IMR-90 (cell line): ENCODE results near the gene SP2. TPM values are rescaled to one million over a fixed set of nuclear protein-coding genes. Genes with fewer than 3 reads are reported as not detected.

Experiments used
- ATAC-seq: fragments of 200-7000 bp; cut with Tn5 transposase; 2 replicates; pipeline ENCODE4 v1.9.1; 2020; ENCODE audit warnings: low read depth, mild to moderate bottlenecking, moderate library complexity
- BruUV-seq: library from RNA; stranded (reverse); fragments of 400-500 nt; replicated peaks from 2 replicates; lab custom pipeline; 2021; lab: Mats Ljungman, UMichigan
- CTCF ChIA-PET: fragments of 300-600 bp; formaldehyde crosslinking; extraction: SDS; loops from one replicate; lab custom pipeline; 2021; ENCODE audit warnings: antibody characterized with exemption; lab: Yijun Ruan, JAX
- POLR2A ChIA-PET: fragments of 300-600 bp; sonication (Branson Sonifier 250); formaldehyde crosslinking; loops from one replicate; lab custom pipeline; 2022; ENCODE audit warnings: antibody characterized with exemption; ENCODE audit not compliant: unreplicated experiment; lab: Charles Lee
- DNase-seq: peaks from one replicate; pipeline ENCODE4 v3.0.0; 2013
- H2AFZ ChIP-seq: replicated peaks from 2 replicates; pipeline ENCODE3; 2013; ENCODE audit warnings: low read length, mild to moderate bottlenecking; ENCODE audit not compliant: poor library complexity
- H2AK5ac ChIP-seq: 2 replicates; pipeline ENCODE4 v1.6.1; 2013; ENCODE audit warnings: low read depth, low read length, inconsistent platforms
- H2AK9ac ChIP-seq: replicated peaks from 2 replicates; pipeline ENCODE3; 2013; ENCODE audit warnings: mild to moderate bottlenecking, low read depth, low read length, moderate library complexity; ENCODE audit not compliant: poor library complexity
- H2BK120ac ChIP-seq: 2 replicates; pipeline ENCODE4 v1.6.1; 2013; ENCODE audit warnings: low read depth, low read length, inconsistent platforms
- H2BK15ac ChIP-seq: 3 replicates; pipeline ENCODE4 v1.6.1; 2013; ENCODE audit warnings: low read depth, low read length, inconsistent platforms
- H2BK20ac ChIP-seq: 2 replicates; pipeline ENCODE4 v1.6.1; 2013; ENCODE audit warnings: low read depth, mild to moderate bottlenecking, inconsistent platforms, low read length, moderate library complexity
- H2BK5ac ChIP-seq: 2 replicates; pipeline ENCODE4 v1.6.1; 2013; ENCODE audit warnings: mild to moderate bottlenecking, low read depth, low read length, inconsistent platforms; ENCODE audit not compliant: poor library complexity, severe bottlenecking
- H3K14ac ChIP-seq: replicated peaks from 2 replicates; pipeline ENCODE4 v1.6.1; 2013; ENCODE audit warnings: low read depth, low read length, inconsistent platforms
- H3K18ac ChIP-seq: 2 replicates; pipeline ENCODE4 v1.6.1; 2013; ENCODE audit warnings: low read depth, low read length, control low read depth
- H3K23ac ChIP-seq: 2 replicates; pipeline ENCODE4 v1.6.1; 2013; ENCODE audit warnings: low read depth, low read length, inconsistent platforms
- H3K27ac ChIP-seq: 2 replicates; pipeline ENCODE4 v1.5.1; 2013; ENCODE audit warnings: mild to moderate bottlenecking, control low read depth, low read length; ENCODE audit not compliant: insufficient read depth
- H3K27me3 ChIP-seq: 2 replicates; pipeline ENCODE4 v1.6.1; 2013; ENCODE audit warnings: low read length; ENCODE audit not compliant: control insufficient read depth, insufficient read depth
- H3K36me3 ChIP-seq: 2 replicates; pipeline ENCODE4 v1.6.1; 2013; ENCODE audit warnings: low read length, mixed read lengths; ENCODE audit not compliant: control insufficient read depth, insufficient read depth
- H3K4ac ChIP-seq: 2 replicates; pipeline ENCODE4 v1.6.1; 2013; ENCODE audit warnings: low read depth, low read length, inconsistent platforms
- H3K4me1 ChIP-seq: 2 replicates; pipeline ENCODE4 v1.6.1; 2013; ENCODE audit warnings: low read length, mixed read lengths; ENCODE audit not compliant: control insufficient read depth, insufficient read depth
- H3K4me2 ChIP-seq: 2 replicates; pipeline ENCODE4 v1.6.1; 2013; ENCODE audit warnings: low read depth, mild to moderate bottlenecking, control low read depth, low read length, moderate library complexity
- H3K4me3 ChIP-seq: 2 replicates; pipeline ENCODE4 v1.5.1; 2013; ENCODE audit warnings: low read depth, mild to moderate bottlenecking, control low read depth, low read length, moderate library complexity; ENCODE audit not compliant: insufficient read depth
- H3K56ac ChIP-seq: 2 replicates; pipeline ENCODE4 v1.6.1; 2013; ENCODE audit warnings: low read length, inconsistent platforms; ENCODE audit not compliant: insufficient read depth; ENCODE audit errors: extremely low read depth
- H3K79me1 ChIP-seq, 2 experiments: 2 replicates each; pipeline ENCODE4 v1.6.1; 2013; ENCODE audit warnings: low read length in 2 of 2, inconsistent platforms in 1 of 2, low read depth in 1 of 2
- H3K9ac ChIP-seq: 2 replicates; pipeline ENCODE4 v1.6.1; 2013; ENCODE audit warnings: low read depth, low read length, control low read depth
- H3K9me1 ChIP-seq: 2 replicates; pipeline ENCODE4 v1.6.1; 2013; ENCODE audit warnings: low read length, inconsistent platforms; ENCODE audit not compliant: insufficient read depth
- H3K9me3 ChIP-seq: 2 replicates; pipeline ENCODE4 v1.6.1; 2013; ENCODE audit warnings: low read length; ENCODE audit not compliant: control insufficient read depth, insufficient read depth
- H4K20me1 ChIP-seq: 2 replicates; pipeline ENCODE4 v1.6.1; 2013; ENCODE audit warnings: low read length, inconsistent platforms; ENCODE audit not compliant: insufficient read depth
- H4K5ac ChIP-seq: 2 replicates; pipeline ENCODE4 v1.6.1; 2013; ENCODE audit warnings: mild to moderate bottlenecking, low read depth, low read length, control low read depth
- H4K8ac ChIP-seq, 2 experiments: 2 replicates each; pipeline ENCODE4 v1.6.1; 2013; ENCODE audit warnings: low read depth in 2 of 2, low read length in 2 of 2, control low read depth in 1 of 2, inconsistent platforms in 1 of 2
- H4K91ac ChIP-seq: 2 replicates; pipeline ENCODE4 v1.6.1; 2013; ENCODE audit warnings: low read depth, low read length, inconsistent platforms; ENCODE audit not compliant: insufficient read depth
- BHLHE40 ChIP-seq: fragments of 150-350 bp; IDR thresholded peaks from 2 replicates; pipeline ENCODE4 v1.6.1; 2016; ENCODE audit warnings: mild to moderate bottlenecking, low read depth, low read length
- CEBPB ChIP-seq: IDR thresholded peaks from 2 replicates; pipeline ENCODE4 v1.6.1; 2012; ENCODE audit warnings: low read depth, low read length, improper control_type of control experiment
- CHD1 ChIP-seq: IDR thresholded peaks from 2 replicates; pipeline ENCODE4 v1.6.1; 2012; ENCODE audit warnings: low read depth, low read length, improper control_type of control experiment
- MAFK ChIP-seq: IDR thresholded peaks from 2 replicates; pipeline ENCODE4 v1.6.1; 2012; ENCODE audit warnings: low read depth, low read length, improper control_type of control experiment
- MAZ ChIP-seq: IDR thresholded peaks from 2 replicates; pipeline ENCODE4 v1.6.1; 2012; ENCODE audit warnings: low read depth, mild to moderate bottlenecking, low read length, improper control_type of control experiment, moderate library complexity, borderline replicate concordance
- MXI1 ChIP-seq: IDR thresholded peaks from 2 replicates; pipeline ENCODE4 v1.6.1; 2012; ENCODE audit warnings: low read depth, mild to moderate bottlenecking, low read length, moderate library complexity, borderline replicate concordance
- POLR2A ChIP-seq: IDR thresholded peaks from 2 replicates; pipeline ENCODE4 v1.6.1; 2012; ENCODE audit warnings: mild to moderate bottlenecking, low read depth, low read length
- RAD21 ChIP-seq: IDR thresholded peaks from 2 replicates; pipeline ENCODE4 v1.6.1; 2012; ENCODE audit warnings: low read length, improper control_type of control experiment
- RCOR1 ChIP-seq: IDR thresholded peaks from 2 replicates; pipeline ENCODE4 v1.6.1; 2012; ENCODE audit warnings: mild to moderate bottlenecking, low read length, improper control_type of control experiment; ENCODE audit not compliant: insufficient replicate concordance
- RFX5 ChIP-seq: IDR thresholded peaks from 2 replicates; pipeline ENCODE4 v1.8.0; 2012; ENCODE audit warnings: low read depth, mild to moderate bottlenecking, low read length, moderate library complexity
- SMC3 ChIP-seq: fragments of 150-350 bp; IDR thresholded peaks from 2 replicates; pipeline ENCODE4 v1.6.1; 2016; ENCODE audit warnings: low read depth, mild to moderate bottlenecking, antibody characterized with exemption, low read length, moderate library complexity
- WGBS, 2 experiments: methylation state at CpG; one replicate each; pipeline versions ENCODE4 v1.1.5 to v1.1.7; 2013; ENCODE audit warnings: missing lambda C conversion rate in 2 of 2; ENCODE audit not compliant: insufficient read length in 1 of 2; ENCODE audit errors: extremely low coverage in 2 of 2; 5-methylcytosine and 5-hydroxymethylcytosine counted together
- dilution Hi-C: fragments of 300-500 bp; cut with HindIII; formaldehyde crosslinking; loops from one replicate; pipeline ENCODE4 v1.14.3; 2018; ENCODE audit warnings: low sequenced_read_pairs; ENCODE audit not compliant: unreplicated experiment
- in situ Hi-C: fragments of 300-500 bp; cut with MboI; formaldehyde crosslinking; loops from 3 replicates; pipeline ENCODE4 v1.14.3; 2019; ENCODE audit warnings: low sequenced_read_pairs, inconsistent platforms, mixed read lengths
- intact Hi-C: fragments of 100-400 bp; cut with micrococcal nuclease; formaldehyde crosslinking; loops from 2 replicates; pipeline ENCODE4 v1.10.0; 2022
- polyA plus RNA-seq, 3 experiments: library from polyadenylated mRNA; depleted of rRNA; stranded (reverse); fragments of >200 nt; gene quantifications; 2 replicates each; pipeline ENCODE4 v1.2.3, GENCODE V29; 2012; ENCODE audit warnings: low replicate concordance in 1 of 3
- total RNA-seq: library from RNA; depleted of rRNA; stranded (reverse); fragments of >200 nt; gene quantifications from 2 replicates; pipeline ENCODE4 v1.2.3, GENCODE V29; 2012
- TF ChIP-seq, protein P1 (sequence below): fragments of 150-350 bp; IDR thresholded peaks from 2 replicates; pipeline ENCODE4 v1.6.1; 2016; ENCODE audit warnings: low read depth, mild to moderate bottlenecking, low read length, moderate library complexity, borderline replicate concordance
- TF ChIP-seq, protein P2 (sequence below): fragments of 150-350 bp; IDR thresholded peaks from 2 replicates; pipeline ENCODE4 v1.6.1; 2017; ENCODE audit warnings: mild to moderate bottlenecking, antibody characterized with exemption, low read length, low read depth

The SP2 gene
- total and polyA plus RNA-seq, 2 of the 4 experiments (the other 2 are of a cell fraction): 0.72 to 13.8 TPM

DNA sequence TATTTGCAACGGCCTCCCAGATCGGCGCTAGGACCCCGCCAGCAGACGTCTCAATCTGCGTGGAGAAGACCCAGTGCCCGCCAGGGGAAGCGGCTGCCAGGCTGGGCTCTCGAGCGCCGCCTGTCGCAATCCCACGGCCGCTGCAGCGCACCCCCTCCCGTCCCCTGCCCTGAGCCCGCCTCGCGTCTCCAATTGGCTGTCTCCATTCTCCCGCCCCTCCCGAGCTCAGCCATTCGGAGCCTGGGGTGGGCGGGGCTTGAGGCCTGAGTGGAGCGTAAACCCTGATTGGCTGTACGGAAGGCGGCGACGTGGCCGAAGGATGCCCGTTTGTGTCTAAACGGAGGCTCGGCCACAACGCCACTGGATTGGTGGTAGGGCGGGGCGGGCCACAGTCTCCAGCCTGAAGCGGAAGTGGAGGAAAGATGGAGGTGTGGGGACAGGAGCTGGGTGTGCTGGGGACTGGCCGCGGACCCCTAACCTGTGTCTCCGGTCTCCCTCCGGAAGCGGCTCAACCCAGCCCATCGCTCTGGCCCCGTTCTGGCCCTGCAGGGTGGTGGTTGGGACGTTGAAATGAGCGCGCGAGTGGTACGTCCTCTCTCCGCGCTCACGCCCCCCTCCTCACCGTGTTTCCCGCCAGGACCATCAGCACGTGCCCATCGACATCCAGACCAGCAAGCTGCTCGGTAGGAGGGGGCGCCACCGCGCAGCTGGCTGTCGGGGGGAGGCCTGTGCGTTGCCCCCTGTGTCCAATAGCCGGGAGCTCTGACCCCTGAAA lies 74.9 kb downstream of the SP2 start, which contains the start of gene CDK5RAP3:
Gene CDK5RAP3, plus strand, starts transcription at position 389 of the 775 bp plus-strand sequence. Its CDS starts 34 bp downstream, at position 423.
- WGBS, 2 experiments: 1% methylated on average over 29 of the region's 62 CpGs; no CpG with 5 or more reads in 1 of the 2 experiments
- H2AK5ac ChIP-seq: peak within 1 kb of the TSS; percentile 94
- dilution Hi-C loops (no loop called here), in situ Hi-C loops (no loop called here), intact Hi-C loops (loop anchor here (1.0 kb wide), 3 partner anchors 22 to 128 kb away; partner anchors contain the start of gene SP2)
- H2BK15ac ChIP-seq: peak within 1 kb of the TSS; percentile 95; the same call in 2 of the 3 replicates
- H3K4me2 ChIP-seq: peak within 1 kb of the TSS; percentile 99
- ChIA-PET POLR2A (no interaction called here), CTCF (interaction anchor here (0.6 to 1.6 kb wide), 15 partner anchors 10 to 128 kb away, joined by 3 to 15 read pairs (median 3); partner anchors contain the start of genes PNPO and PRR15L)
- DNase-seq: peak; percentile 99
- peak within 1 kb of the TSS; percentile 87 for H2BK20ac ChIP-seq
- ATAC-seq: peak; percentile 98
- H3K4me3 ChIP-seq: peak within 1 kb of the TSS; percentile 82
- H3K4me1 ChIP-seq: peaks cover 17% of the 10 kb centered on the region
- H4K91ac ChIP-seq: peak within 1 kb of the TSS; percentile 91
- H3K14ac ChIP-seq: peak within 1 kb of the TSS; percentile 97
- H3K36me3 ChIP-seq: peaks cover 16% of the 10 kb centered on the region
- H3K9me3 ChIP-seq: no peaks in the 10 kb centered on the region
- peak within 1 kb of the TSS; percentile 89 for H2BK120ac ChIP-seq
- peak within 1 kb of the TSS; percentile 96 for H2AFZ ChIP-seq
- H4K8ac ChIP-seq: peak within 1 kb of the TSS; percentile 83 to 94
- peak within 1 kb of the TSS; percentile 83 for H3K23ac ChIP-seq
- no peaks in the 10 kb centered on the region for H3K27me3 ChIP-seq
- peaks cover 12% of the 10 kb centered on the region for H3K9me1 ChIP-seq
- H3K27ac ChIP-seq: peak within 1 kb of the TSS; percentile 73
- H2AK9ac ChIP-seq: peak within 1 kb of the TSS; percentile 98
- peaks cover 14 to 33% of the 10 kb centered on the region in 2 experiments for H3K79me1 ChIP-seq
- peak within 1 kb of the TSS; percentile 78 for H4K5ac ChIP-seq
- peak within 1 kb of the TSS; percentile 51 for H3K18ac ChIP-seq
- H3K56ac ChIP-seq: peak within 1 kb of the TSS; percentile 32; the same call in 1 of the 2 replicates
- peak within 1 kb of the TSS; percentile 95 for H3K4ac ChIP-seq
- peak within 1 kb of the TSS; percentile 79 for H3K9ac ChIP-seq
- H2BK5ac ChIP-seq: peak within 1 kb of the TSS; percentile 79
- no peaks in the 10 kb centered on the region for H4K20me1 ChIP-seq
- BruUV-seq: no TSS peak
- peak; percentile 78 for TF ChIP-seq SMC3
- TF ChIP-seq RCOR1: peak; percentile 38
- TF ChIP-seq, protein P1, sequence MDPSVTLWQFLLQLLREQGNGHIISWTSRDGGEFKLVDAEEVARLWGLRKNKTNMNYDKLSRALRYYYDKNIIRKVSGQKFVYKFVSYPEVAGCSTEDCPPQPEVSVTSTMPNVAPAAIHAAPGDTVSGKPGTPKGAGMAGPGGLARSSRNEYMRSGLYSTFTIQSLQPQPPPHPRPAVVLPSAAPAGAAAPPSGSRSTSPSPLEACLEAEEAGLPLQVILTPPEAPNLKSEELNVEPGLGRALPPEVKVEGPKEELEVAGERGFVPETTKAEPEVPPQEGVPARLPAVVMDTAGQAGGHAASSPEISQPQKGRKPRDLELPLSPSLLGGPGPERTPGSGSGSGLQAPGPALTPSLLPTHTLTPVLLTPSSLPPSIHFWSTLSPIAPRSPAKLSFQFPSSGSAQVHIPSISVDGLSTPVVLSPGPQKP: no peak
- peak; percentile 77 for TF ChIP-seq CEBPB
- peak; percentile 87; the same call in 1 of the 2 replicates for TF ChIP-seq POLR2A
- no peak for TF ChIP-seq MAFK
- peak; percentile 74 for TF ChIP-seq RAD21
- TF ChIP-seq, protein P2, sequence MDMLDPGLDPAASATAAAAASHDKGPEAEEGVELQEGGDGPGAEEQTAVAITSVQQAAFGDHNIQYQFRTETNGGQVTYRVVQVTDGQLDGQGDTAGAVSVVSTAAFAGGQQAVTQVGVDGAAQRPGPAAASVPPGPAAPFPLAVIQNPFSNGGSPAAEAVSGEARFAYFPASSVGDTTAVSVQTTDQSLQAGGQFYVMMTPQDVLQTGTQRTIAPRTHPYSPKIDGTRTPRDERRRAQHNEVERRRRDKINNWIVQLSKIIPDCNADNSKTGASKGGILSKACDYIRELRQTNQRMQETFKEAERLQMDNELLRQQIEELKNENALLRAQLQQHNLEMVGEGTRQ: peak; percentile 57; the same call in 1 of the 2 replicates
- TF ChIP-seq CHD1: no peak
- TF ChIP-seq RFX5: 0 out of 2 replicates have a peak, but pooled peaks have one; percentile 18
- peak; percentile 78 for TF ChIP-seq BHLHE40
- TF ChIP-seq MAZ: peak; percentile 86
- peak; percentile 95 for TF ChIP-seq MXI1
